ENCODE measurements around the gene PRND. TPM values are rescaled to one million over a fixed set of nuclear protein-coding genes. Genes with fewer than 3 reads are reported as not detected.

PRND gene
- total RNA-seq, 1 donor from 2014 or later = not detected

DNA sequence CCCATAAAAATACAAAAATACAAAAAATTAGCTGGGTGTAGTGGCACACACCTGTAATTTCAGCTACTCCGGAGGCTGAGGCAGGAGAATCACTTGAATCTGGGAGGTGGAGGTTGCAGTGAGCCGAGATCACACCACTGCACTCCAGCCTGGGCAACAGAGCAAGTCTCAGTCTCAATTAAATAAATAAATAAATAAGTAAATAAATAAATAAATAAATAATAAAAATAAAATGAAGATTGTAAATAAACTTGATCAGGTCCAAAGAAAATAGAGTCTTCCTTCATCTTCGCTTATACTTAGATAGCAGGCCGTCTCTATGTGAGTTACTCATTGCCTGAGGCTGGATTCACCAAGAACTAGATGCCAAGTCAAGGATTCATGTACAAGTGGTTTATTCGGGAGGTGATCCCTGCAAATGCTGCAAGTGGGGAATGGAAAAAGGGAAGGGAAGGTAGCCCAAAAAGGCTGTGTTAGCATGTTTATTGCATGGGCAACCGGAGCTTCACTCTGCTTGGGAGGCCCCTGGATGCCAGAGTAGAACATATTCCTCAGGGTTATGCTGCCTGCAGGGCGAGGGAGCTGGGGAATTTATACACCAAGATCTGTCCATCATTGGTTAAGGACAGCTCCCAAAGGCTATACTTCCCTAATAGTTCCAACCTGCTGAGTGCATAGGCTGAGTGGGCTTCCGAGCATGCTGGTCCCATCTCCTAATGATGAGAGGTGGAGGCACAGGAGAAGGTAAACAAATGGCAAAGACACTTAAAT is 16.3 kb downstream of the PRND start:
- Mint-ChIP-seq H3K9me3 (no peaks in the 10 kb centered on the region), H3K36me3 (ENCODE audit: low read depth) (no peaks in the 10 kb centered on the region), H3K27me3 (ENCODE audit: low read depth) (peaks cover 21% of the 10 kb centered on the region), H3K4me1 (no peaks in the 10 kb centered on the region), H3K27ac (ENCODE audit: unreplicated experiment) (no peak overlapping the region), H3K4me3 (no peak overlapping the region)
- no peak for DNase-seq (ENCODE audit: low read depth, low spot score)
- TF ChIP-seq, protein P1, sequence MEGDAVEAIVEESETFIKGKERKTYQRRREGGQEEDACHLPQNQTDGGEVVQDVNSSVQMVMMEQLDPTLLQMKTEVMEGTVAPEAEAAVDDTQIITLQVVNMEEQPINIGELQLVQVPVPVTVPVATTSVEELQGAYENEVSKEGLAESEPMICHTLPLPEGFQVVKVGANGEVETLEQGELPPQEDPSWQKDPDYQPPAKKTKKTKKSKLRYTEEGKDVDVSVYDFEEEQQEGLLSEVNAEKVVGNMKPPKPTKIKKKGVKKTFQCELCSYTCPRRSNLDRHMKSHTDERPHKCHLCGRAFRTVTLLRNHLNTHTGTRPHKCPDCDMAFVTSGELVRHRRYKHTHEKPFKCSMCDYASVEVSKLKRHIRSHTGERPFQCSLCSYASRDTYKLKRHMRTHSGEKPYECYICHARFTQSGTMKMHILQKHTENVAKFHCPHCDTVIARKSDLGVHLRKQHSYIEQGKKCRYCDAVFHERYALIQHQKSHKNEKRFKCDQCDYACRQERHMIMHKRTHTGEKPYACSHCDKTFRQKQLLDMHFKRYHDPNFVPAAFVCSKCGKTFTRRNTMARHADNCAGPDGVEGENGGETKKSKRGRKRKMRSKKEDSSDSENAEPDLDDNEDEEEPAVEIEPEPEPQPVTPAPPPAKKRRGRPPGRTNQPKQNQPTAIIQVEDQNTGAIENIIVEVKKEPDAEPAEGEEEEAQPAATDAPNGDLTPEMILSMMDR (conservative IDR thresholded peaks at IDR 0.05) = no peak

DNA sequence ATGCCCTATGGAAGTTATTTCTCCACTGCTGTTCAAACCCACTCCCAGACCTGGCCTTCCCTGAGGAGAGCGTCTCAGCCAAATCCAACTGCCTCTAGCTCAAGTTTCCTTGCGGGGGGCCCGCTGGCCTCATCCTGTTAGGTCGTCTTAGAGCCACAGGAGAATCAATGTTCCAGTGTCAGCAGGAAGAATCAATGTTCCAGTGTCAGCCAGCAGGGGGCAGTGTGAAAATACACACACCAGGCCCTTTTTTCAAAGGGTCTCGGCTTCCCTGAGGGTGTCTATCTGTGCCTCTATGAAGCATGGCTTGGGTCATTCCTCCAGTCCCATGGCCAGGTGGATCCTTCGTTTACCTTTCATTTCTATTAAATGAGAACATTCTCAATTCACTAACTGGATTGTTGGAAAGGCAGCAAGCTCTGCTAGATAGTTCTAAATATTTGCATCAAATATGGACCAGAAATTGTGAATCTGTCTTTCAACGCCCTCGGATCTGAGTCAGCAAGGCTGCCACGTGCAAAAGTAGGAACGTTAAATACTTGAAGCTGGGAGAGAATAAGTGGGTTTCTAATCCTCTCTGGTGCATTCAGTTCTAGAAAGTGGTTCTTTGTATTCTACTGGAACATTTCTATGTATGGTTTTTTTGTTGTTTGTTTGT is 19.2 kb downstream of the PRND start:
- Mint-ChIP-seq H3K27ac (ENCODE audit: unreplicated experiment) (no peak overlapping the region), H3K9me3 (no peaks in the 10 kb centered on the region), H3K27me3 (ENCODE audit: low read depth) (peaks cover 20% of the 10 kb centered on the region), H3K4me3 (no peak overlapping the region), H3K36me3 (ENCODE audit: low read depth) (no peaks in the 10 kb centered on the region), H3K4me1 (no peaks in the 10 kb centered on the region)
- TF ChIP-seq, protein P1 (conservative IDR thresholded peaks at IDR 0.05) = peak; percentile 83
- peak; percentile 75 for DNase-seq (ENCODE audit: low read depth, low spot score)

DNA sequence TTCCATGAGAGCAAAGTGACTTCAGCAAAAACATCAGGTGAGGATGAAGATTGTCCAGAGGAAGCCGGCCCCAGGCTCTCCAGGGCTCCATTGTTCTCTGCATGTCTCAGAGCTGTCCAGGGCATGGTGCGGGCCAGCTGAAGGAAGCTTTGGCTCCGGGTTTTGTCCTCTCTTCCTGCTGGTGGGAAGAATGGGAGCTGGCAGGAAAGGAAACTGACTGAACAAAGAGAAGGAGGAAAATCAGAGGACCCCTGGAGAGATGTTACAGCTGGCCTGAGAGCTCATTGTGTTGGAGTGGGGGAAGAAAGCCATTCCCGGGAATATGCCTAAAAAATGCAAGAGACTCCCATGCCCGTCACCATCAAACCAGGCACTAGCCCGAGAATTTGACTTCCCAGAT is 27.1 kb downstream of the PRND start:
- H3K27ac Mint-ChIP-seq (ENCODE audit: unreplicated experiment) = no peak overlapping the region
- H3K27me3 Mint-ChIP-seq (ENCODE audit: low read depth) = peaks cover 56% of the 10 kb centered on the region
- H3K4me3 Mint-ChIP-seq = no peak overlapping the region
- H3K4me1 Mint-ChIP-seq = no peaks in the 10 kb centered on the region
- no peak for DNase-seq (ENCODE audit: low read depth, low spot score)
- TF ChIP-seq, protein P1 (conservative IDR thresholded peaks at IDR 0.05) = no peak
- no peaks in the 10 kb centered on the region for H3K36me3 Mint-ChIP-seq (ENCODE audit: low read depth)
- peaks cover 2% of the 10 kb centered on the region for H3K9me3 Mint-ChIP-seq

DNA sequence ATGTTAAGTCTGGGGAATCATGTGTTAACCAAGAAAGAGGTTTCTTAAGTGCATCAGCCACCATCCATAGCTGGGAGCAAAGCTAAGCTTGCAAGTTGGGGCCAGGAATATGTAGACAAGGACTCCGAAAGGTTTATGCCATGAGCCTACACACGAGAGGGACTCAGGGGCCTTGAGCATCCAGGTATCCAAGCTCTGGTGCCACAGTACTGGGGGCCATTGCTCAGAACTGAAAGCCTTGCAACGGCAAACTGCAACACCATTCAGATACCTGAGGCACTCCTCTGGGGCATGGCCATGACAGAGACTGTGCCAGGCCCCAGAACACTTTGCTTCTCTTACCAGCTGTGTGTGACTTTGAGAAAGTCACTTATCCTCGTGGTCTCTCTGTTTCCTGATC is 27.6 kb downstream of the PRND start:
- Mint-ChIP-seq H3K4me3 (no peak overlapping the region), H3K27ac (ENCODE audit: unreplicated experiment) (no peak overlapping the region)
- DNase-seq (ENCODE audit: low read depth, low spot score) = no peak

DNA sequence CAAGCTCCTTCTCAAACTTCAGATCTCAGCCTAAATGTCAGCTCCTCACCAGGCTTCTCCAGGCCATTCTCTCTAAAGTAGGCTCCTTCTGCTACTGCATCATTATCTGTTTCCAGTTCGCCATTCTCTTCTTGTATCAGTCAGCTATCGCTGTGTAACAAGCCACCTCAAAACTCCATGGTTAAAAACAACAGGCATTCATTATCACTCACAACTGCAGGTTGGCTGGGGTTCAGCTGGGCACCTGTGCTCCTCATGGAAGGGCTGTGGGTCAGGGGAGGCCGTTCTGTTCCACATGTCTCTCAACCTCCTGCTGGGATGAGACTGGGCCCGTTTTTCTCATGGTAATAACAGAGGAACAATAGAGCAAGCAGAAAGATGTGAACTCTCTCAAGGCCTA is 28.7 kb downstream of the PRND start:
- no peak overlapping the region for H3K4me3 Mint-ChIP-seq
- H3K4me1 Mint-ChIP-seq = no peaks in the 10 kb centered on the region
- peaks cover 2% of the 10 kb centered on the region for H3K9me3 Mint-ChIP-seq
- DNase-seq (ENCODE audit: low read depth, low spot score) = no peak
- TF ChIP-seq, protein P1 (conservative IDR thresholded peaks at IDR 0.05) = no peak
- peaks cover 59% of the 10 kb centered on the region for H3K27me3 Mint-ChIP-seq (ENCODE audit: low read depth)
- H3K36me3 Mint-ChIP-seq (ENCODE audit: low read depth) = no peaks in the 10 kb centered on the region
- no peak overlapping the region for H3K27ac Mint-ChIP-seq (ENCODE audit: unreplicated experiment)

More for the DNA sequence above, 27.6 kb downstream of the PRND start:
- Mint-ChIP-seq H3K36me3 (ENCODE audit: low read depth) (no peaks in the 10 kb centered on the region), H3K9me3 (peaks cover 2% of the 10 kb centered on the region), H3K27me3 (ENCODE audit: low read depth) (peaks cover 59% of the 10 kb centered on the region), H3K4me1 (no peaks in the 10 kb centered on the region)
- TF ChIP-seq, protein P1 (conservative IDR thresholded peaks at IDR 0.05) = no peak

All from neural crest cell (in vitro differentiated cells).